Neural crest cell (in vitro differentiated cells): ENCODE results near the gene TDRD3. TPM values are rescaled to one million over a fixed set of nuclear protein-coding genes. Genes with fewer than 3 reads are reported as not detected.

Experiments
- DNase-seq: peaks from one replicate; pipeline ENCODE4 v3.0.0; 2021; ENCODE audit warnings: low read depth, mixed read lengths, low spot score
- H3K27ac Mint-ChIP-seq: one replicate; pipeline ENCODE4 v1.8.0; 2021; ENCODE audit warnings: mild to moderate bottlenecking, mixed read lengths; ENCODE audit not compliant: unreplicated experiment
- H3K27me3 Mint-ChIP-seq: 2 replicates; pipeline ENCODE4 v1.8.0; 2021; ENCODE audit warnings: low read depth, mild to moderate bottlenecking, mixed read lengths
- H3K36me3 Mint-ChIP-seq: 2 replicates; pipeline ENCODE4 v1.8.0; 2021; ENCODE audit warnings: low read depth, mild to moderate bottlenecking, mixed read lengths
- H3K4me1 Mint-ChIP-seq: 2 replicates; pipeline ENCODE4 v1.8.0; 2021; ENCODE audit warnings: mixed read lengths
- H3K4me3 Mint-ChIP-seq: one replicate; pipeline ENCODE4 v1.8.0; 2021; ENCODE audit warnings: mild to moderate bottlenecking, mixed read lengths
- H3K9me3 Mint-ChIP-seq: 2 replicates; pipeline ENCODE4 v1.8.0; 2021; ENCODE audit warnings: mixed read lengths
- CTCF ChIP-seq: fragments of 200-600 bp; sonication (generic); conservative IDR thresholded peaks from 2 replicates; pipeline ENCODE4 v1.5.0; 2021; ENCODE audit warnings: antibody characterized with exemption, mild to moderate bottlenecking
- total RNA-seq: library from RNA; stranded (reverse); gene quantifications from 2 replicates; pipeline ENCODE4 v1.2.1, GENCODE V29; 2021

TDRD3 gene
- total RNA-seq, 1 donor from 2014 or later: 20.3 TPM

- Mint-ChIP-seq H3K27ac (no peak overlapping the region), H3K27me3 (no peaks in the 10 kb centered on the region), H3K4me3 (no peak overlapping the region), H3K9me3 (peaks cover 3% of the 10 kb centered on the region), H3K36me3 (no peaks in the 10 kb centered on the region), H3K4me1 (peaks cover 3% of the 10 kb centered on the region)
- DNase-seq: no peak
- no peak for TF ChIP-seq CTCF
Observed at GRCh38 chr13:60352644-60353043, 44.4 kb upstream of the TDRD3 start.

- H3K9me3 Mint-ChIP-seq: peaks cover 3% of the 10 kb centered on the region
- H3K27me3 Mint-ChIP-seq: no peaks in the 10 kb centered on the region
- no peak overlapping the region for H3K4me3 Mint-ChIP-seq
- DNase-seq: no peak
- no peak overlapping the region for H3K27ac Mint-ChIP-seq
- TF ChIP-seq CTCF: no peak
- H3K36me3 Mint-ChIP-seq: no peaks in the 10 kb centered on the region
- no peaks in the 10 kb centered on the region for H3K4me1 Mint-ChIP-seq
Observed at GRCh38 chr13:60355056-60355455, 42.0 kb upstream of the TDRD3 start.

GRCh38 chr13:60356970-60357369 is 40.0 kb upstream of the TDRD3 start:
- H3K4me1 Mint-ChIP-seq: no peaks in the 10 kb centered on the region
- no peak for TF ChIP-seq CTCF
- no peak overlapping the region for H3K4me3 Mint-ChIP-seq
- H3K27me3 Mint-ChIP-seq: no peaks in the 10 kb centered on the region
- H3K27ac Mint-ChIP-seq: no peak overlapping the region
- H3K36me3 Mint-ChIP-seq: no peaks in the 10 kb centered on the region
- DNase-seq: no peak
- peaks cover 3% of the 10 kb centered on the region for H3K9me3 Mint-ChIP-seq

- H3K9me3 Mint-ChIP-seq: peaks cover 3% of the 10 kb centered on the region
- H3K4me1 Mint-ChIP-seq: no peaks in the 10 kb centered on the region
- no peak overlapping the region for H3K27ac Mint-ChIP-seq
- no peak for TF ChIP-seq CTCF
- no peaks in the 10 kb centered on the region for H3K27me3 Mint-ChIP-seq
- no peak for DNase-seq
- no peak overlapping the region for H3K4me3 Mint-ChIP-seq
- H3K36me3 Mint-ChIP-seq: no peaks in the 10 kb centered on the region
Observed at GRCh38 chr13:60358453-60358852, 38.6 kb upstream of the TDRD3 start.

GRCh38 chr13:60363288-60363687 is 33.7 kb upstream of the TDRD3 start:
- no peak for TF ChIP-seq CTCF
- H3K27ac Mint-ChIP-seq: no peak overlapping the region
- H3K4me3 Mint-ChIP-seq: no peak overlapping the region
- H3K9me3 Mint-ChIP-seq: peaks cover 3% of the 10 kb centered on the region
- H3K4me1 Mint-ChIP-seq: no peaks in the 10 kb centered on the region
- no peak for DNase-seq
- peaks cover 3% of the 10 kb centered on the region for H3K36me3 Mint-ChIP-seq
- no peaks in the 10 kb centered on the region for H3K27me3 Mint-ChIP-seq

GRCh38 chr13:60369242-60369641 is 27.8 kb upstream of the TDRD3 start:
- Mint-ChIP-seq H3K27ac (no peak overlapping the region), H3K4me3 (no peak overlapping the region), H3K9me3 (peaks cover 3% of the 10 kb centered on the region), H3K27me3 (no peaks in the 10 kb centered on the region), H3K36me3 (no peaks in the 10 kb centered on the region), H3K4me1 (no peaks in the 10 kb centered on the region)
- DNase-seq: no peak
- TF ChIP-seq CTCF: peak; percentile 56
